Activated CD4-positive, alpha-beta memory T cell treated with anti-CD3 and anti-CD28 coated beads for 36 hours (primary cell): Measurements from ENCODE around the gene MED12L. TPM values are rescaled to one million over a fixed set of nuclear protein-coding genes. Genes with fewer than 3 reads are reported as not detected.

ENCODE experiments used
- CTCF ChIA-PET: fragments of 350-600 bp; sonication (Branson Sonifier 250); formaldehyde crosslinking; loops from one replicate; lab custom pipeline; 2021; ENCODE audit warnings: antibody characterized with exemption, inconsistent platforms; lab: Charles Lee
- POLR2A ChIA-PET: fragments of 350-600 bp; sonication (Branson Sonifier 250); formaldehyde crosslinking; loops from one replicate; lab custom pipeline; 2021; ENCODE audit warnings: antibody characterized with exemption; lab: Charles Lee
- DNase-seq: peaks from one replicate; pipeline ENCODE4 v3.0.0-alpha.2; 2020
- H3K27ac Mint-ChIP-seq: one replicate; pipeline ENCODE4 v1.8.0; 2021; ENCODE audit warnings: mixed read lengths
- H3K27me3 Mint-ChIP-seq: one replicate; pipeline ENCODE4 v1.8.0; 2021; ENCODE audit warnings: mixed read lengths
- H3K36me3 Mint-ChIP-seq: one replicate; pipeline ENCODE4 v1.8.0; 2021; ENCODE audit warnings: mixed read lengths
- H3K4me1 Mint-ChIP-seq: one replicate; pipeline ENCODE4 v1.8.0; 2021; ENCODE audit warnings: low read depth, mixed read lengths
- H3K4me3 Mint-ChIP-seq: one replicate; pipeline ENCODE4 v1.8.0; 2021; ENCODE audit warnings: mild to moderate bottlenecking, mixed read lengths
- H3K9me3 Mint-ChIP-seq: one replicate; pipeline ENCODE4 v1.8.0; 2021; ENCODE audit warnings: mixed read lengths
- intact Hi-C: fragments of 100-400 bp; cut with micrococcal nuclease; formaldehyde crosslinking; loops from one replicate; pipeline ENCODE4 v1.15.1; 2023
- total RNA-seq, 2 experiments: library from RNA; stranded (reverse); gene quantifications; one replicate each; pipeline ENCODE4 v1.2.3, GENCODE V29; 2021

MED12L gene
- total RNA-seq, 2 experiments from 2014 or later, result 1.5 TPM

GRCh38 chr3:151146071-151146730 lies 60.7 kb downstream of the MED12L start:
- H3K27me3 Mint-ChIP-seq, result no peaks in the 10 kb centered on the region
- ChIA-PET CTCF (interaction anchor here (0.9 to 6.4 kb wide), 14 partner anchors 7 to 358 kb away, joined by 3 to 44 read pairs (median 4); partner anchors contain the start of gene MED12L), POLR2A (no interaction called here)
- no peak overlapping the region for H3K4me3 Mint-ChIP-seq
- intact Hi-C loops, result loop anchor here (1.0 to 10.0 kb wide), 7 partner anchors 13 to 621 kb away; partner anchors contain the start of gene MED12L
- H3K4me1 Mint-ChIP-seq, result no peaks in the 10 kb centered on the region
- H3K27ac Mint-ChIP-seq, result no peak overlapping the region
- DNase-seq, result peak; percentile 70
- H3K36me3 Mint-ChIP-seq, result no peaks in the 10 kb centered on the region
- no peaks in the 10 kb centered on the region for H3K9me3 Mint-ChIP-seq

- Mint-ChIP-seq H3K27ac (no peak overlapping the region), H3K4me3 (no peak overlapping the region), H3K4me1 (no peaks in the 10 kb centered on the region), H3K9me3 (no peaks in the 10 kb centered on the region), H3K27me3 (no peaks in the 10 kb centered on the region), H3K36me3 (no peaks in the 10 kb centered on the region)
- DNase-seq, result no peak
- intact Hi-C loops, result loop anchor here (1.0 to 10.0 kb wide), 7 partner anchors 14 to 622 kb away; partner anchors contain the start of gene MED12L
- ChIA-PET CTCF (interaction anchor here (1.2 to 6.4 kb wide), 9 partner anchors 10 to 359 kb away, joined by 3 to 44 read pairs (median 13); partner anchors contain the start of gene MED12L), POLR2A (no interaction called here)
Observed at GRCh38 chr3:151146731-151147091, 61.2 kb downstream of the MED12L start.

GRCh38 chr3:151147299-151147698 lies 61.8 kb downstream of the MED12L start:
- ChIA-PET CTCF (interaction anchor here (0.7 to 6.4 kb wide), 9 partner anchors 9 to 359 kb away, joined by 4 to 44 read pairs (median 13); partner anchors contain the start of gene MED12L), POLR2A (no interaction called here)
- Mint-ChIP-seq H3K27ac (no peak overlapping the region), H3K27me3 (no peaks in the 10 kb centered on the region), H3K9me3 (no peaks in the 10 kb centered on the region), H3K36me3 (no peaks in the 10 kb centered on the region), H3K4me3 (no peak overlapping the region), H3K4me1 (no peaks in the 10 kb centered on the region)
- intact Hi-C loops, result loop anchor here (2.0 to 10.0 kb wide), 3 partner anchors 14 to 622 kb away; no protein-coding TSS in a partner anchor
- DNase-seq, result no peak

- CTCF ChIA-PET, result interaction anchor here (0.9 to 2.6 kb wide), 7 partner anchors 10 to 294 kb away, joined by 3 to 13 read pairs (median 4); partner anchors contain the start of gene MED12L
Observed at GRCh38 chr3:151152455-151153079, 67.1 kb downstream of the MED12L start.

GRCh38 chr3:151154566-151154965 lies 69.1 kb downstream of the MED12L start:
- no peak overlapping the region for H3K4me3 Mint-ChIP-seq
- H3K4me1 Mint-ChIP-seq, result no peaks in the 10 kb centered on the region
- ChIA-PET CTCF (interaction anchor here (0.6 kb wide), 1 partner anchor 14 kb away, joined by 3 read pairs; no protein-coding TSS in a partner anchor), POLR2A (no interaction called here)
- no peaks in the 10 kb centered on the region for H3K27me3 Mint-ChIP-seq
- H3K36me3 Mint-ChIP-seq, result no peaks in the 10 kb centered on the region
- no peak overlapping the region for H3K27ac Mint-ChIP-seq
- intact Hi-C loops, result no loop called here
- no peak for DNase-seq
- no peaks in the 10 kb centered on the region for H3K9me3 Mint-ChIP-seq

More at GRCh38 chr3:151152455-151153079, 67.1 kb downstream of the MED12L start:
- H3K27ac Mint-ChIP-seq, result no peak overlapping the region
- no peaks in the 10 kb centered on the region for H3K9me3 Mint-ChIP-seq
- intact Hi-C loops, result no loop called here
- H3K27me3 Mint-ChIP-seq, result no peaks in the 10 kb centered on the region
- POLR2A ChIA-PET, result interaction anchor here (0.6 kb wide), 1 partner anchor 603 kb away, joined by 3 read pairs; no protein-coding TSS in a partner anchor
- H3K36me3 Mint-ChIP-seq, result no peaks in the 10 kb centered on the region
- H3K4me3 Mint-ChIP-seq, result no peak overlapping the region
- no peaks in the 10 kb centered on the region for H3K4me1 Mint-ChIP-seq
- no peak for DNase-seq

GRCh38 chr3:151155409-151156128 lies 70.1 kb downstream of the MED12L start:
- no peaks in the 10 kb centered on the region for H3K36me3 Mint-ChIP-seq
- CTCF ChIA-PET, result interaction anchor here (0.6 to 2.0 kb wide), 17 partner anchors 9 to 763 kb away, joined by 3 to 18 read pairs (median 4); partner anchors contain the start of gene P2RY14
- intact Hi-C loops, result loop anchor here (2.0 kb wide), 1 partner anchor 71 kb away; no protein-coding TSS in a partner anchor
- no peaks in the 10 kb centered on the region for H3K27me3 Mint-ChIP-seq
- no peaks in the 10 kb centered on the region for H3K4me1 Mint-ChIP-seq
- no peak overlapping the region for H3K4me3 Mint-ChIP-seq
- no peak for DNase-seq
- no peaks in the 10 kb centered on the region for H3K9me3 Mint-ChIP-seq
- POLR2A ChIA-PET, result no interaction called here
- no peak overlapping the region for H3K27ac Mint-ChIP-seq

- Mint-ChIP-seq H3K36me3 (no peaks in the 10 kb centered on the region), H3K9me3 (no peaks in the 10 kb centered on the region), H3K4me3 (no peak overlapping the region), H3K27ac (no peak overlapping the region), H3K4me1 (no peaks in the 10 kb centered on the region), H3K27me3 (no peaks in the 10 kb centered on the region)
- CTCF ChIA-PET, result interaction anchor here (0.6 to 2.0 kb wide), 26 partner anchors 10 to 762 kb away, joined by 3 to 18 read pairs (median 3); partner anchors contain the start of gene P2RY14
- no peak for DNase-seq
- POLR2A ChIA-PET, result no interaction called here
- intact Hi-C loops, result loop anchor here (2.0 kb wide), 1 partner anchor 70 kb away; no protein-coding TSS in a partner anchor
Observed at GRCh38 chr3:151156618-151157216, 71.3 kb downstream of the MED12L start.

GRCh38 chr3:151159806-151160205 lies 74.3 kb downstream of the MED12L start:
- Mint-ChIP-seq H3K36me3 (no peaks in the 10 kb centered on the region), H3K27ac (no peak overlapping the region), H3K27me3 (no peaks in the 10 kb centered on the region), H3K9me3 (no peaks in the 10 kb centered on the region), H3K4me3 (no peak overlapping the region), H3K4me1 (no peaks in the 10 kb centered on the region)
- ChIA-PET POLR2A (no interaction called here), CTCF (interaction anchor here (1.0 kb wide), 1 partner anchor 8 kb away, joined by 5 read pairs; no protein-coding TSS in a partner anchor)
- no peak for DNase-seq
- intact Hi-C loops, result no loop called here

- no peak for DNase-seq
- peaks cover 2% of the 10 kb centered on the region for H3K27me3 Mint-ChIP-seq
- H3K27ac Mint-ChIP-seq, result no peak overlapping the region
- H3K9me3 Mint-ChIP-seq, result no peaks in the 10 kb centered on the region
- no peak overlapping the region for H3K4me3 Mint-ChIP-seq
- peaks cover 16% of the 10 kb centered on the region for H3K4me1 Mint-ChIP-seq
- intact Hi-C loops, result loop anchor here (5.0 kb wide), 2 partner anchors 672 to 752 kb away; no protein-coding TSS in a partner anchor
- ChIA-PET CTCF (no interaction called here), POLR2A (no interaction called here)
- no peaks in the 10 kb centered on the region for H3K36me3 Mint-ChIP-seq
Observed at GRCh38 chr3:151165226-151165625, 79.8 kb downstream of the MED12L start.

- intact Hi-C loops, result loop anchor here (5.0 kb wide), 2 partner anchors 671 to 751 kb away; no protein-coding TSS in a partner anchor
- H3K27ac Mint-ChIP-seq, result no peak overlapping the region
- no peak overlapping the region for H3K4me3 Mint-ChIP-seq
- POLR2A ChIA-PET, result no interaction called here
- CTCF ChIA-PET, result interaction anchor here (2.3 to 4.2 kb wide), 3 partner anchors 10 to 119 kb away, joined by 10 to 48 read pairs (median 12); no protein-coding TSS in a partner anchor
- H3K27me3 Mint-ChIP-seq, result peaks cover 2% of the 10 kb centered on the region
- no peaks in the 10 kb centered on the region for H3K9me3 Mint-ChIP-seq
- no peak for DNase-seq
- peaks cover 26% of the 10 kb centered on the region for H3K4me1 Mint-ChIP-seq
- H3K36me3 Mint-ChIP-seq, result no peaks in the 10 kb centered on the region
Observed at GRCh38 chr3:151166161-151166560, 80.7 kb downstream of the MED12L start.
